ENCODE results near the gene FECH.
"Not testable (repeated sequence)": the region's sequence is repeated elsewhere in the genome, so short reads cannot be mapped to it uniquely, and the experiment has no call there.

FECH gene

DNA sequence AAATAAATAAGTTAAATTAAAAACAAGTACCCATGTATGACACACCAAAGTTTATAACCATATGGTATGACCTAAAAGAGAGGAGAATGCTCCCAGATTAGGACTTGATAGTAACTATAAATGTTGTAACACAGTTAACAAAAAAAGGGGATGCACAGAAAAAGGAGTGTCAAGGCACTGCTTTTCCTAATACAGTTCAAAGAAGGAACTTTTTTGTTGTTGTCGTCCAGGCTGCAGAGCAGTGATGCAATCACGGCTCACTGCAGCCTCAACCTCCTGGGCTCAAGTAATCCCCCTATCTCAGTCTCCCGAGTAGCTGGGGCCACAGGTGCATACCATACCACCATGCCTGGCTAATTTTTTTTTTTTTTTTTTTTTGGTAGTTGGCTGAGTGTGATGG is 32.4 kb upstream of the FECH start:
- Histone ChIP-seq H3K27me3 (ENCODE audit: control insufficient read depth in 1 of 2, insufficient read depth in 2 of 2, low read length in 2 of 2) (no peaks in the 10 kb centered on the region), H3K9ac (ENCODE audit: low read length in 2 of 2) (no peak overlapping the region), H3K4me1 (ENCODE audit: control insufficient read depth, insufficient read depth, low read length) (peaks cover 12% of the 10 kb centered on the region), H3K9me3 (ENCODE audit: control insufficient read depth in 2 of 2, low read length in 2 of 2) (no peaks in the 10 kb centered on the region), H3K4me3 (ENCODE audit: low read length in 2 of 2) (no peak overlapping the region), H3K27ac (ENCODE audit: low read length) (no peak overlapping the region), H3K36me3 (ENCODE audit: control insufficient read depth in 2 of 2, insufficient read depth in 2 of 2, low read length in 2 of 2) (peaks cover 9 to 11% of the 10 kb centered on the region in 2 donors)

DNA sequence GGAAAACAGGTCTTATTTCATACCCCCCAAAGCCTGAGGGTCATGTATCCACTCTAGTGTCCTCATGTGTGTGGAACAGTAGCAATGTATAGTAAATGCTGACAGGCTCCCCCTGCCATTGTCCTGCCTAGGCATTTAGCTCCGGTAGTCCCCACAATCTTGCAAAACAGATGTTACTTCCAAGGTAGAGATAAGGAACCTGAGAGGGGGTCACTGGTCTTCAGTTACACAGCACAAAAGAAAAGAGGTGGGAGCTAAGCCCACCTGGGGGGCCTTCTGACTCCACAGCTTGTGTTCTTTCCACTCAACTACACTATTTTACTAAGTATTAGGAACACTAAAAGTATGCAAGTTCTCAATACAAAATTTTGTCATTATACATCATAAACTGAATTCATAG is 17.4 kb upstream of the FECH start:
- Histone ChIP-seq H3K36me3 (ENCODE audit: control insufficient read depth in 2 of 2, insufficient read depth in 2 of 2, low read length in 2 of 2) (peaks cover 59 to 64% of the 10 kb centered on the region in 2 donors), H3K9ac (ENCODE audit: low read length in 2 of 2) (no peak overlapping the region)

DNA sequence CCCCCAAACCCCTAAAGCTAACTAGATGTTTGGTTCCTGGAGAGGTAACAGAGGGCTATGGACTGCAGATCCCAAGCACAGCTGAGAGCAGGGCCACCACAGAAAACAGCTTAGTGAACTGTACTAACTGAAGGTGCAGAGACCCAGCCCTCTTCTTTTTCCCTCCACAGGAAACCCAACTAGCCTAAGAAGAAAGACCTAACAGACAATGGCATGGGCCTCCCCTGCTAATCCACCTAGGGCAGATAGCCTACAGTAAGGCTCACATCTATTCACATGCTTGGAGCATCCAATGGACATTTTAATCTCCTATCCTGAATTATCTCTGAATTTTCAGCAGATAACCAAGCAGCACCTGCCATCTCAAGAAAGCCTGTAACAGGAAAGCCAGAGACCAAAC is 8.8 kb upstream of the FECH start:
- peaks cover 11 to 14% of the 10 kb centered on the region in 2 donors for H3K36me3 ChIP-seq (ENCODE audit: control insufficient read depth in 2 of 2, insufficient read depth in 2 of 2, low read length in 2 of 2)
- H3K4me1 ChIP-seq (ENCODE audit: control insufficient read depth, insufficient read depth, low read length): no peaks in the 10 kb centered on the region
- no peak overlapping the region for H3K27ac ChIP-seq (ENCODE audit: low read length)
- H3K9me3 ChIP-seq (ENCODE audit: control insufficient read depth in 2 of 2, low read length in 2 of 2): no peaks in the 10 kb centered on the region
- H3K9ac ChIP-seq (ENCODE audit: low read length in 2 of 2): no peak overlapping the region
- no peaks in the 10 kb centered on the region for H3K27me3 ChIP-seq (ENCODE audit: control insufficient read depth in 1 of 2, insufficient read depth in 2 of 2, low read length in 2 of 2)
- no peak overlapping the region for H3K4me3 ChIP-seq (ENCODE audit: low read length in 2 of 2)

More for the DNA sequence above, 17.4 kb upstream of the FECH start:
- Histone ChIP-seq H3K27me3 (ENCODE audit: control insufficient read depth in 1 of 2, insufficient read depth in 2 of 2, low read length in 2 of 2) (no peaks in the 10 kb centered on the region), H3K4me3 (ENCODE audit: low read length in 2 of 2) (no peak overlapping the region), H3K27ac (ENCODE audit: low read length) (no peak overlapping the region), H3K9me3 (ENCODE audit: control insufficient read depth in 2 of 2, low read length in 2 of 2) (no peaks in the 10 kb centered on the region), H3K4me1 (ENCODE audit: control insufficient read depth, insufficient read depth, low read length) (no peaks in the 10 kb centered on the region)

DNA sequence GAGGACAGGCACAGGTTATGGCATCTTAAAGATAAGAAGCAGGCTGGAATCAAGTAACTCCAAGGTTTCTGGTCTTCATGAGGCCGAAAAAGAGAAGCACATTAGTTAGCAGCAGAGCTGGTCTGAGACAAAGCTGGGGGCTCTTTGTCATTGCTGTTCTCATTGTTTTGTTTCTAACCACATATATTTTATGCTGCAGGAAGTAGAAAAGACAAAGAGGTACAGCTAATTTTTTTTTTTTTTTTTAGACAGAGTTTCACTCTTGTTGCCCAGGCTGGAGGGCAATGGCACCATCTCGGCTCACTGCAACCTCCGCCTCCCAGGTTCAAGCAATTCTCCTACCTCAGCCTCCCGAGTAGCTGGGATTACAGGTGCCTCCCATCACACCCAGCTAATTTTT is 6.2 kb upstream of the FECH start:
- H3K27ac ChIP-seq (ENCODE audit: low read length); H3K9ac ChIP-seq (ENCODE audit: low read length in 2 of 2); H3K4me1 ChIP-seq (ENCODE audit: control insufficient read depth, insufficient read depth, low read length); H3K36me3 ChIP-seq (ENCODE audit: control insufficient read depth in 2 of 2, insufficient read depth in 2 of 2, low read length in 2 of 2); H3K27me3 ChIP-seq (ENCODE audit: control insufficient read depth in 1 of 2, insufficient read depth in 2 of 2, low read length in 2 of 2); H3K4me3 ChIP-seq (ENCODE audit: low read length in 2 of 2); H3K9me3 ChIP-seq (ENCODE audit: control insufficient read depth in 2 of 2, low read length in 2 of 2): not testable (repeated sequence)

DNA sequence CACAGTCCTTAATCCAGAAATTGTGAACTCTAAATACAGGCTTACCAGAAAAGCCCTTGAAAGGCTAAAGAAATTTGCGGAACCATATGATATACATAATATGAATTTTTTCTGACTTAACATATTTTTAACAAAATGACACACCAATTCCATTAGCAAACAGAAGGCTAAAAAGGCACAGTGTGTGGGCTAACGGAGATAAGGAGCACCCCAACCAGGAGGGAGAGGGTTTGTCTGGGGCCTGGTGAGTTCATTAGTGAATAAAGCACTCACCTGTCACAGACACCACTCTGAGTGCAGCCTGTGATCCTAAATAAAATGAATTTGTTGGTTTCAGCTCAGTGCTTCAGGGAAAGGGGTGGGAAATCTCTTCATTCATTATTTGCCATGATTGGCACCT is 2.7 kb upstream of the FECH start:
- Histone ChIP-seq H3K27ac (ENCODE audit: low read length) (no peak overlapping the region), H3K4me3 (ENCODE audit: low read length in 2 of 2) (no peak overlapping the region), H3K9me3 (ENCODE audit: control insufficient read depth in 2 of 2, low read length in 2 of 2) (no peaks in the 10 kb centered on the region), H3K27me3 (ENCODE audit: control insufficient read depth in 1 of 2, insufficient read depth in 2 of 2, low read length in 2 of 2) (no peaks in the 10 kb centered on the region), H3K9ac (ENCODE audit: low read length in 2 of 2) (no peak overlapping the region), H3K36me3 (ENCODE audit: control insufficient read depth in 2 of 2, insufficient read depth in 2 of 2, low read length in 2 of 2) (no peaks in the 10 kb centered on the region), H3K4me1 (ENCODE audit: control insufficient read depth, insufficient read depth, low read length) (peaks cover 15% of the 10 kb centered on the region)

DNA sequence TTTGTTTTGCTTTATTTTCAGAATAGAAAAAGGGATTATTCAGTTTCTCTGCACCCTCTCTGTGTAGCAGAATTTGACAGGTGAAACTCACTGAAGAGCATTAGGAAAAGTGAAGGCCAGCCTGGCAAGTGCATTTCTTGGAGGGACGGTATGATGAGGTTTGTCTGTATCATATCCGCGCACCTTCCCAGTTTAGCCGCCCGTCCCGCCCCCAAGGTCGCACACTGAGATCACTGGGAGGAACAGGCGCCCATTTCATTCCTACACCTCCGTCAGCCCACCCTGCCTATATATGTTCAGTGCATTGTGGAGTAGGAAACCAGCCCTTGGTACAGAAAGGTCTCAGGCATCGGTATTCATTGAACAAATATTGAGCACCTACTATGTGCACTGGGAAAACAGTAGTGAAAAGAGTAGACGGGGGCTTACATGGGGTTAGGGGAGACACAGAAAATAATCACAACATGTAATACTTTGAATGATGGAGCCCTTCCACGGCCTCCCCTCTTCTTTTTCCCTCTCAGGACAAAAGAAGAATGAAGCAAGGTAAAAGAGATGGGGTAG is 678 bp upstream of the FECH start:
- Histone ChIP-seq H3K4me3 (ENCODE audit: low read length in 2 of 2) (peak overlapping the region; percentile 65 to 88), H3K9ac (ENCODE audit: low read length in 2 of 2) (peak overlapping the region; percentile 83 to 90), H3K27me3 (ENCODE audit: control insufficient read depth in 1 of 2, insufficient read depth in 2 of 2, low read length in 2 of 2) (no peaks in the 10 kb centered on the region), H3K36me3 (ENCODE audit: control insufficient read depth in 2 of 2, insufficient read depth in 2 of 2, low read length in 2 of 2) (peaks cover 0 to 4% of the 10 kb centered on the region in 2 donors), H3K4me1 (ENCODE audit: control insufficient read depth, insufficient read depth, low read length) (peaks cover 15% of the 10 kb centered on the region), H3K9me3 (ENCODE audit: control insufficient read depth in 2 of 2, low read length in 2 of 2) (no peaks in the 10 kb centered on the region), H3K27ac (ENCODE audit: low read length) (peak overlapping the region; percentile 82)

DNA sequence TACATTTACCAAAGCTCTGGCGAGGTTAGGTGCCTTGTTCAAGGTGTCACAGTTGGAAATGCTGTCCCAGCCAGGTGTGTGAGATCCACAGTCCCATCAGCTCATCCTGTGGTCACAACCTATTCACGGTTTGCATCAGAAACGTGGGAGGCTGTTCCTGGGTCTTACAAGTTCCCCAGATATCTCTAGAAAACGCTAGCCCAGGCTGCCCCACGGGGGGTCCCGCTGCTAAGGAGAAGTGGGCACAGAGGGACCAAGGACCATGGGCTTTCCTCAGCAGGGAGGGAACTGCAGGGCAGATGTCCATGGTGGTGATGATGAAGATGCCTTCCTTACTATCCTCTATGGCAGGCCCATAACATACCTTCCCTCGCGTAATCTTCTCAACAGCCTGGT is 649 bp downstream of the FECH start:
- Histone ChIP-seq H3K9ac (ENCODE audit: low read length in 2 of 2) (peak overlapping the region; percentile 83 to 90), H3K9me3 (ENCODE audit: control insufficient read depth in 2 of 2, low read length in 2 of 2) (no peaks in the 10 kb centered on the region), H3K36me3 (ENCODE audit: control insufficient read depth in 2 of 2, insufficient read depth in 2 of 2, low read length in 2 of 2) (peaks cover 2 to 4% of the 10 kb centered on the region in 2 donors), H3K27ac (ENCODE audit: low read length) (peak overlapping the region; percentile 82), H3K4me1 (ENCODE audit: control insufficient read depth, insufficient read depth, low read length) (peaks cover 15% of the 10 kb centered on the region), H3K4me3 (ENCODE audit: low read length in 2 of 2) (peak overlapping the region; percentile 65 to 88), H3K27me3 (ENCODE audit: control insufficient read depth in 1 of 2, insufficient read depth in 2 of 2, low read length in 2 of 2) (no peaks in the 10 kb centered on the region)

DNA sequence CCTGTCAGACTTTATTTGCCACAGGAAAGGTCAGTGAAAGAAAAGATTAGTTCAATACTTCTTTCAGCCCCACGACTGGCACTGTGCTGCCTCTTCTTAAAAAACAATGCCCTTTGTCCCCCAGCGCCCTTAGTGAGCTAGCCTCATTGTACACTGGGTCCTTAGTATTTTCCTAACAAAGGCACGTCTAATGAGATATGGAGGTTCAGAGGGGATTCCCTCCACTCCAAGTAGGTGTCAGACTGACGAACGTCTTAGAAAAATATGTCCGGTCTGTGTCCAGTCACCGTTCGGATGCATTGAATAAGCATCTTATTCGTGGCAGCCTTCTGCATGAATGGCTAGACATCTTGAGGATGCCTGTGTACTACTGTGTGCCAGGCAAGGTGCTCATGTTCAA is 1.1 kb downstream of the FECH start:
- H3K27me3 ChIP-seq (ENCODE audit: control insufficient read depth in 1 of 2, insufficient read depth in 2 of 2, low read length in 2 of 2): no peaks in the 10 kb centered on the region
- no peaks in the 10 kb centered on the region for H3K9me3 ChIP-seq (ENCODE audit: control insufficient read depth in 2 of 2, low read length in 2 of 2)
- peaks cover 4% of the 10 kb centered on the region in 2 donors for H3K36me3 ChIP-seq (ENCODE audit: control insufficient read depth in 2 of 2, insufficient read depth in 2 of 2, low read length in 2 of 2)
- H3K27ac ChIP-seq (ENCODE audit: low read length): no peak overlapping the region
- H3K4me1 ChIP-seq (ENCODE audit: control insufficient read depth, insufficient read depth, low read length): peaks cover 15% of the 10 kb centered on the region
- H3K4me3 ChIP-seq (ENCODE audit: low read length in 2 of 2): peak overlapping the region; percentile 65 to 88
- peak overlapping the region; percentile 83 to 90 for H3K9ac ChIP-seq (ENCODE audit: low read length in 2 of 2)

DNA sequence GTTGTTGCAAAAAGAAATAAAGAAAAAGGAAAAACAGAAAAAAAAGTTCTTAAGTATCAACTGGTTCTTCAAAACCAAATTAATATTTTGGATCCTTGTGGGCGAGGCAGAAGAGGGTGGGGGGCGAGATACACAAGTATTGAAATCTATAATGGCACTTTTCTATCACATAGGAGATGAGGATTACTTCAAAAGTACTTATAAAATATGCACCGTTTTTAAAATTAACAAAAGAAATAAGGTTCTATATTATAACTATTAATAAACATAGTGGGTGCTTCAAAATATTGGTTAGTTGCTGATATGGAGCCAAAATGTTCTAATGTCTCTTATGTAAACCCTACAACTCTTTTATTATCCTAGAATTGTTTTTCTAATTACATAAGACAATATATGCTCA is 2.1 kb downstream of the FECH start:
- Histone ChIP-seq H3K36me3 (ENCODE audit: control insufficient read depth in 2 of 2, insufficient read depth in 2 of 2, low read length in 2 of 2) (peaks cover 5 to 10% of the 10 kb centered on the region in 2 donors), H3K4me1 (ENCODE audit: control insufficient read depth, insufficient read depth, low read length) (peaks cover 15% of the 10 kb centered on the region), H3K9ac (ENCODE audit: low read length in 2 of 2) (no peak overlapping the region), H3K27ac (ENCODE audit: low read length) (no peak overlapping the region), H3K4me3 (ENCODE audit: low read length in 2 of 2) (no peak overlapping the region), H3K9me3 (ENCODE audit: control insufficient read depth in 2 of 2, low read length in 2 of 2) (no peaks in the 10 kb centered on the region), H3K27me3 (ENCODE audit: control insufficient read depth in 1 of 2, insufficient read depth in 2 of 2, low read length in 2 of 2) (no peaks in the 10 kb centered on the region)

DNA sequence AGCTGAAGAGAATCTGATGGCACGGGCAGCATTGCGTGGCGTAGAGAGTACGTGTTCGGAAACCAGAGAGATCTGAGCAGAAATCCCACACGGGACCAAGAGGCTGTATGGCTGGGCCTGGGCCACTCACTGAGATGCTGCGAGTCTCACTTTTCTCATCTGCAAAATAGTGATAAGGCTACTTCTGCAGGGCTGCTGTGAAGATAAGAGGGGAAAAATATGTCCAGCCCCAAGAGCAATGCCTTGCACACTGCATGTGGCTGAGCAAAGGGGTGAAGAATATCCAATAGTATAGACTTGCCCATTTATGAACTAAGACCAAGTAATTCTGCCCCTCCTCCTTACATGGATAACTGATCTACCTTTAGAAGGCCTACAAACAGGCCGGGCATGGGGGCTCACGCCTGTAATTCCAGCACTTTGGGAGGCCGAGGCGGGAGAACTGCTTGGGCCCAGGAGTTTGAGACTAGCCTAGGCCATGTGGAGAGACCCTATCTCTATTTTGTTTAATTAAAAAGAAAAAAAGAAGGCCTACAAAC is 3.1 kb downstream of the FECH start:
- H3K4me3 ChIP-seq (ENCODE audit: low read length in 2 of 2): no peak overlapping the region
- H3K36me3 ChIP-seq (ENCODE audit: control insufficient read depth in 2 of 2, insufficient read depth in 2 of 2, low read length in 2 of 2): peaks cover 8 to 13% of the 10 kb centered on the region in 2 donors
- no peak overlapping the region for H3K9ac ChIP-seq (ENCODE audit: low read length in 2 of 2)
- no peaks in the 10 kb centered on the region for H3K27me3 ChIP-seq (ENCODE audit: control insufficient read depth in 1 of 2, insufficient read depth in 2 of 2, low read length in 2 of 2)
- no peaks in the 10 kb centered on the region for H3K9me3 ChIP-seq (ENCODE audit: control insufficient read depth in 2 of 2, low read length in 2 of 2)
- no peak overlapping the region for H3K27ac ChIP-seq (ENCODE audit: low read length)
- H3K4me1 ChIP-seq (ENCODE audit: control insufficient read depth, insufficient read depth, low read length): peaks cover 15% of the 10 kb centered on the region

DNA sequence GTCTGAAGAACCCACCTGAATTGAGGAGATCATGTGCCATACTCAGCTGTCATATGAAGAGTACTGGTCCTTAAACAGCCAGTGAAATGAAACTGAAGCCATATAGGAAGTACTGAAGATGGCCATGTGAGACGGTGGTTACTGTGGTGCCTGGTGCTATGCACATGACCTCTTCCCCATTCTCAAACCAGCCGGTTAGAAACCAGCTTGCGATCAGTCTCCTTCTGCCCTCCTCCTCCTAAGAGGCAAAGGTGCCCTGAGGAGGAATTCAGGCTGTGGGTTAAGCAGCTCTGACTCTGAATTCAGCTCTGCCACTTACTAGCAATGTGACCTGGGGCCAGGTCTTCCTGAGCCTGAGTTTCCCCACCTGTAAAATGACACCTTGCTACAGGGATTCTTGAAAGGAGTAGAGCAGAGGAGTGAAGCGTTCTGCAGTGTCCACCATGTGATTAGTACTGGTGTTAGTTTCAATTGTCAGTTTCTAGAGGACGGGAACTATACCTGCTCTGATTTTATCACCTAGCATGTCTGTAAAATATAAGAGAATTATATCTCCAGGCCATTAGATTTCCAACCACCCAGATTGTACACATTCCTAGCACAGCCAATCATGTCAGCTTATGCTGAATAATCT is 5.1 kb downstream of the FECH start:
- no peaks in the 10 kb centered on the region for H3K27me3 ChIP-seq (ENCODE audit: control insufficient read depth in 1 of 2, insufficient read depth in 2 of 2, low read length in 2 of 2)
- H3K9ac ChIP-seq (ENCODE audit: low read length in 2 of 2): no peak overlapping the region
- H3K4me1 ChIP-seq (ENCODE audit: control insufficient read depth, insufficient read depth, low read length): peaks cover 13% of the 10 kb centered on the region
- no peak overlapping the region for H3K27ac ChIP-seq (ENCODE audit: low read length)
- no peak overlapping the region for H3K4me3 ChIP-seq (ENCODE audit: low read length in 2 of 2)
- peaks cover 15 to 24% of the 10 kb centered on the region in 2 donors for H3K36me3 ChIP-seq (ENCODE audit: control insufficient read depth in 2 of 2, insufficient read depth in 2 of 2, low read length in 2 of 2)
- H3K9me3 ChIP-seq (ENCODE audit: control insufficient read depth in 2 of 2, low read length in 2 of 2): no peaks in the 10 kb centered on the region

All from stomach smooth muscle (tissue), 2 donors.